ENCODE measurements around the gene ZNF263. TPM values are rescaled to one million over a fixed set of nuclear protein-coding genes. Genes with fewer than 3 reads are reported as not detected.

The ZNF263 gene
- total RNA-seq, 1 experiment from 2014 or later = 53.5 TPM

DNA sequence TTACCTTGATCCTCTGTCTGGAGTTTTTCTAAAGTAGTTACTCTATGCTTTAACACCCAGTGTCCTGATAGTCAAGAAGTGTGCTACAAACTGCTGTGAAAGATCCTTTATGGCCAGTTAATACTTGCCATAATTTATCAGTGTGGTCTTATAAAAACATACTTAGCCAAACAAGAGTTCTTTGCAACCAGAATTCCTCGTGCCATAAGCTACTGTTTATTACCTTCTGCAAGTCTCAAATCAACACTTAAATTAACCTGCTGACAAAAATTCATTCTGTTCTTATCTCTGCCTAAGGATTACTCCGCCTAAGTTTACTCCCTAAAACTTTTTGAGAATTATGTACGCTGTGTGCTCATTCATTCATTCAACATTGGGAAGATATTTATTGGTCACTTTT, 44.8 kb downstream of the ZNF263 start:
- no peak for ATAC-seq
- POLR2A ChIA-PET = no interaction called here
- H3K4me3 ChIP-seq (ENCODE audit: low read depth in 2 of 2, low read length in 2 of 2) = no peak overlapping the region

GRCh38 chr16:3328643-3329042, 45.4 kb downstream of the ZNF263 start:
- no peak for ATAC-seq
- no TSS peak for BruUV-seq (replicated peaks)
- Histone ChIP-seq H3K9me3 (ENCODE audit: control insufficient read depth, insufficient read depth, low read depth, low read length) (no peaks in the 10 kb centered on the region), H3K4me3 (ENCODE audit: low read depth in 2 of 2, low read length in 2 of 2) (no peak overlapping the region), H3K27ac (ENCODE audit: low read length) (no peak overlapping the region), H3K4me1 (ENCODE audit: control insufficient read depth, insufficient read depth, low read length) (no peaks in the 10 kb centered on the region), H3K36me3 (ENCODE audit: control insufficient read depth, insufficient read depth, low read length) (no peaks in the 10 kb centered on the region), H3K27me3 (ENCODE audit: control insufficient read depth, insufficient read depth, low read length) (no peaks in the 10 kb centered on the region)
- in situ Hi-C loops (cut with HindIII; ENCODE audit: low pct_unique_long_range_greater_than_20kb, low sequenced_read_pairs) (no loop called here), intact Hi-C loops (cut with micrococcal nuclease; ENCODE audit: unreplicated experiment) (no loop called here)
- no peak for DNase-seq (ENCODE audit: low read depth, low spot score)
- CTCF ChIA-PET = no interaction called here
- TF ChIP-seq CTCF (IDR thresholded peaks at IDR 0.05) (no peak), REST (IDR thresholded peaks at IDR 0.05; ENCODE audit: insufficient read depth in 1 of 2, low read depth in 2 of 2, low read length in 1 of 2) (no peak), POLR2AphosphoS5 (IDR thresholded peaks at IDR 0.05; ENCODE audit: low read depth, low read length) (no peak), SIN3A (IDR thresholded peaks at IDR 0.05; ENCODE audit: borderline replicate concordance, insufficient read depth, low read depth, low read length) (no peak), TCF7L2 (IDR thresholded peaks at IDR 0.05; ENCODE audit: low read depth, low read length) (no peak)
- POLR2A ChIA-PET = no interaction called here

More for the DNA sequence above, 44.8 kb downstream of the ZNF263 start:
- no peaks in the 10 kb centered on the region for H3K9me3 ChIP-seq (ENCODE audit: control insufficient read depth, insufficient read depth, low read depth, low read length)
- TF ChIP-seq POLR2AphosphoS5 (IDR thresholded peaks at IDR 0.05; ENCODE audit: low read depth, low read length) = no peak
- TF ChIP-seq REST (IDR thresholded peaks at IDR 0.05; ENCODE audit: insufficient read depth in 1 of 2, low read depth in 2 of 2, low read length in 1 of 2) = no peak
- no peak for TF ChIP-seq CTCF (IDR thresholded peaks at IDR 0.05)
- TF ChIP-seq TCF7L2 (IDR thresholded peaks at IDR 0.05; ENCODE audit: low read depth, low read length) = no peak
- TF ChIP-seq SIN3A (IDR thresholded peaks at IDR 0.05; ENCODE audit: borderline replicate concordance, insufficient read depth, low read depth, low read length) = no peak
- no peaks in the 10 kb centered on the region for H3K27me3 ChIP-seq (ENCODE audit: control insufficient read depth, insufficient read depth, low read length)
- no peaks in the 10 kb centered on the region for H3K36me3 ChIP-seq (ENCODE audit: control insufficient read depth, insufficient read depth, low read length)
- CTCF ChIA-PET = no interaction called here
- intact Hi-C loops (cut with micrococcal nuclease; ENCODE audit: unreplicated experiment) (no loop called here), in situ Hi-C loops (cut with HindIII; ENCODE audit: low pct_unique_long_range_greater_than_20kb, low sequenced_read_pairs) (no loop called here)
- no peaks in the 10 kb centered on the region for H3K4me1 ChIP-seq (ENCODE audit: control insufficient read depth, insufficient read depth, low read length)
- DNase-seq (ENCODE audit: low read depth, low spot score) = no peak
- BruUV-seq (replicated peaks) = no TSS peak
- no peak overlapping the region for H3K27ac ChIP-seq (ENCODE audit: low read length)

Other genes starting within 250 kb of the ZNF263 start
- gene BICDL2, start 246.5 kb upstream of the ZNF263 start, total RNA-seq (2021; ENCODE audit: unreplicated experiment) = 0.21 TPM
- gene MMP25, start 236.9 kb upstream of the ZNF263 start, total RNA-seq (2021; ENCODE audit: unreplicated experiment) = 0.67 TPM
- gene IL32, start 217.9 kb upstream of the ZNF263 start, total RNA-seq (2021; ENCODE audit: unreplicated experiment) = 17.1 TPM
- 0.21 TPM for gene ZSCAN10, start 184.2 kb upstream of the ZNF263 start, total RNA-seq (2021; ENCODE audit: unreplicated experiment)
- 18.3 TPM for gene ZNF205, start 170.9 kb upstream of the ZNF263 start, total RNA-seq (2021; ENCODE audit: unreplicated experiment)
- gene ZNF213, start 148.5 kb upstream of the ZNF263 start, total RNA-seq (2021; ENCODE audit: unreplicated experiment) = 12.3 TPM
- gene OR1F1, start 95.3 kb upstream of the ZNF263 start, total RNA-seq (2021; ENCODE audit: unreplicated experiment) = 0.26 TPM
- 12.4 TPM for gene ZNF200, start 48.3 kb upstream of the ZNF263 start, total RNA-seq (2021; ENCODE audit: unreplicated experiment)
- gene MEFV, start 26.9 kb upstream of the ZNF263 start, total RNA-seq (2021; ENCODE audit: unreplicated experiment) = 0.46 TPM
- 4.5 TPM for gene TIGD7, start 21.9 kb downstream of the ZNF263 start, total RNA-seq (2021; ENCODE audit: unreplicated experiment)
- 24.5 TPM for gene ZNF75A, start 22.0 kb downstream of the ZNF263 start, total RNA-seq (2021; ENCODE audit: unreplicated experiment)
- not detected for gene OR2C1, start 72.4 kb downstream of the ZNF263 start, total RNA-seq (2021; ENCODE audit: unreplicated experiment)
- 18.9 TPM for gene ZSCAN32, start 117.5 kb downstream of the ZNF263 start, total RNA-seq (2021; ENCODE audit: unreplicated experiment)
- gene ZNF174, start 117.7 kb downstream of the ZNF263 start, total RNA-seq (2021; ENCODE audit: unreplicated experiment) = 14.4 TPM
- 2.7 TPM for gene ZNF597, start 160.0 kb downstream of the ZNF263 start, total RNA-seq (2021; ENCODE audit: unreplicated experiment)
- 56.0 TPM for gene NAA60, start 160.2 kb downstream of the ZNF263 start, total RNA-seq (2021; ENCODE audit: unreplicated experiment)
- gene C16orf90, start 212.0 kb downstream of the ZNF263 start, total RNA-seq (2021; ENCODE audit: unreplicated experiment) = not detected
- gene CLUAP1, start 217.5 kb downstream of the ZNF263 start, total RNA-seq (2021; ENCODE audit: unreplicated experiment) = 14.5 TPM